GM21619 (cell line): Measurements from ENCODE around the gene PIF1.

Source experiments
- ATAC-seq: cut with Tn5 transposase; IDR thresholded peaks from one replicate; pipeline ENCODE4 v1.9.1; 2021; ENCODE audit not compliant: unreplicated experiment

PIF1 gene

GRCh38 chr15:64776402-64776786 lies 49.1 kb downstream of the PIF1 start:
- ATAC-seq: no peak

- no peak for ATAC-seq
These were observed 49.7 kb downstream of the PIF1 start, which contains the start of gene RBPMS2 for GRCh38 chr15:64775551-64776401. Gene RBPMS2 (minus strand): TSS chr15:64775589. CDS start chr15:64775319, 270 bp downstream.

- no peak for ATAC-seq
These were observed 50.6 kb downstream of the PIF1 start for GRCh38 chr15:64774629-64775493.

GRCh38 chr15:64774037-64774628 lies 51.3 kb downstream of the PIF1 start:
- ATAC-seq: no peak

GRCh38 chr15:64773606-64774005 lies 51.8 kb downstream of the PIF1 start:
- ATAC-seq: no peak

- ATAC-seq: no peak
These were observed 52.5 kb downstream of the PIF1 start for GRCh38 chr15:64772964-64773363.

GRCh38 chr15:64772488-64772887 lies 53.0 kb downstream of the PIF1 start:
- ATAC-seq: no peak

GRCh38 chr15:64770626-64771025 lies 54.8 kb downstream of the PIF1 start:
- no peak for ATAC-seq

GRCh38 chr15:64767203-64767602 lies 58.2 kb downstream of the PIF1 start:
- ATAC-seq: no peak

- ATAC-seq: no peak
These were observed 59.4 kb downstream of the PIF1 start for GRCh38 chr15:64766058-64766457.
